Activated T-helper 1 cell treated with anti-CD3 and anti-CD28 coated beads, Interleukin-12 subunit alpha, Interleukin-12 subunit beta, Interleukin-2, Interleukin-4 antibody, amounts not matched to agents 30 ng/mL and 10 ng/mL and 1 ng/mL, durations not matched to agents 14 hours and 24 hours and 36 hours (primary cell): ENCODE data around the gene IGFL4. TPM values are rescaled to one million over a fixed set of nuclear protein-coding genes. Genes with fewer than 3 reads are reported as not detected.
A peak's percentile ranks its signal among the peaks of the same experiment; 100 is the strongest.

ENCODE experiments used
- DNase-seq: peaks from one replicate; pipeline ENCODE4 v3.0.0; 2021; ENCODE audit warnings: low spot score
- H3K27ac Mint-ChIP-seq: one replicate; pipeline ENCODE4 v1.8.0; 2021; ENCODE audit warnings: mild to moderate bottlenecking, mixed read lengths
- H3K27me3 Mint-ChIP-seq: one replicate; pipeline ENCODE4 v1.8.0; 2022; ENCODE audit warnings: mild to moderate bottlenecking, moderate library complexity, mixed read lengths; ENCODE audit not compliant: insufficient read depth
- H3K36me3 Mint-ChIP-seq: one replicate; pipeline ENCODE4 v1.8.0; 2021; ENCODE audit warnings: low read depth, mixed read lengths
- H3K4me1 Mint-ChIP-seq: one replicate; pipeline ENCODE4 v1.8.0; 2021; ENCODE audit warnings: low read depth, mixed read lengths
- H3K4me3 Mint-ChIP-seq: one replicate; pipeline ENCODE4 v1.8.0; 2021; ENCODE audit warnings: mild to moderate bottlenecking, moderate library complexity, mixed read lengths
- H3K9me3 Mint-ChIP-seq: one replicate; pipeline ENCODE4 v1.8.0; 2021; ENCODE audit warnings: mixed read lengths
- intact Hi-C: fragments of 100-400 bp; cut with micrococcal nuclease; formaldehyde crosslinking; loops from one replicate; pipeline ENCODE4 v1.15.1; 2024
- total RNA-seq: library from RNA; stranded (reverse); gene quantifications from 2 replicates; pipeline ENCODE4 v1.2.3, GENCODE V29; 2022

IGFL4 gene
- total RNA-seq, 1 donor from 2014 or later: not detected

GRCh38 chr19:46023311-46023779 is 17.5 kb downstream of the IGFL4 start:
- Mint-ChIP-seq H3K27me3 (peaks cover 13% of the 10 kb centered on the region), H3K4me1 (peaks cover 10% of the 10 kb centered on the region), H3K27ac (no peak overlapping the region), H3K4me3 (no peak overlapping the region), H3K9me3 (no peaks in the 10 kb centered on the region), H3K36me3 (no peaks in the 10 kb centered on the region)
- no peak for DNase-seq
- intact Hi-C loops: no loop called here

- H3K36me3 Mint-ChIP-seq: no peaks in the 10 kb centered on the region
- no peak within 1 kb of the TSS for H3K4me3 Mint-ChIP-seq
- no peak for DNase-seq
- peaks cover 13% of the 10 kb centered on the region for H3K27me3 Mint-ChIP-seq
- H3K9me3 Mint-ChIP-seq: no peaks in the 10 kb centered on the region
- H3K27ac Mint-ChIP-seq: no peak within 1 kb of the TSS
- intact Hi-C loops: no loop called here
- peaks cover 10% of the 10 kb centered on the region for H3K4me1 Mint-ChIP-seq
These were observed 18.1 kb downstream of the IGFL4 start, which contains the start of gene PGLYRP1 for GRCh38 chr19:46022431-46023310. TSS of gene PGLYRP1 (minus strand) at chr19:46023053. CDS start at chr19:46023021, 32 bp downstream.

GRCh38 chr19:46022061-46022430 is 18.8 kb downstream of the IGFL4 start:
- Mint-ChIP-seq H3K9me3 (no peaks in the 10 kb centered on the region), H3K27ac (no peak overlapping the region), H3K27me3 (peaks cover 13% of the 10 kb centered on the region), H3K36me3 (no peaks in the 10 kb centered on the region), H3K4me3 (no peak overlapping the region), H3K4me1 (peaks cover 10% of the 10 kb centered on the region)
- DNase-seq: no peak
- intact Hi-C loops: no loop called here

- no peak overlapping the region for H3K27ac Mint-ChIP-seq
- H3K27me3 Mint-ChIP-seq: peaks cover 13% of the 10 kb centered on the region
- no peaks in the 10 kb centered on the region for H3K36me3 Mint-ChIP-seq
- H3K9me3 Mint-ChIP-seq: no peaks in the 10 kb centered on the region
- H3K4me3 Mint-ChIP-seq: no peak overlapping the region
- DNase-seq: no peak
- intact Hi-C loops: no loop called here
- peaks cover 7% of the 10 kb centered on the region for H3K4me1 Mint-ChIP-seq
These were observed 19.2 kb downstream of the IGFL4 start for GRCh38 chr19:46021531-46022041.

- H3K4me3 Mint-ChIP-seq: no peak overlapping the region
- no peak overlapping the region for H3K27ac Mint-ChIP-seq
- H3K27me3 Mint-ChIP-seq: peaks cover 11% of the 10 kb centered on the region
- intact Hi-C loops: no loop called here
- no peaks in the 10 kb centered on the region for H3K9me3 Mint-ChIP-seq
- peaks cover 5% of the 10 kb centered on the region for H3K4me1 Mint-ChIP-seq
- no peak for DNase-seq
- H3K36me3 Mint-ChIP-seq: peaks cover 2% of the 10 kb centered on the region
These were observed 20.0 kb downstream of the IGFL4 start for GRCh38 chr19:46020819-46021125.

- H3K36me3 Mint-ChIP-seq: peaks cover 2% of the 10 kb centered on the region
- no peaks in the 10 kb centered on the region for H3K9me3 Mint-ChIP-seq
- peaks cover 14% of the 10 kb centered on the region for H3K4me1 Mint-ChIP-seq
- no peak overlapping the region for H3K27ac Mint-ChIP-seq
- peaks cover 19% of the 10 kb centered on the region for H3K27me3 Mint-ChIP-seq
- intact Hi-C loops: loop anchor here (5.0 kb wide), 4 partner anchors 92 to 242 kb away; partner anchors contain the start of genes FOXA3, MYPOP and SYMPK
- no peak for DNase-seq
- no peak overlapping the region for H3K4me3 Mint-ChIP-seq
These were observed 21.5 kb downstream of the IGFL4 start for GRCh38 chr19:46019270-46019669.

- Mint-ChIP-seq H3K4me3 (no peak overlapping the region), H3K4me1 (peaks cover 15% of the 10 kb centered on the region), H3K36me3 (peaks cover 2% of the 10 kb centered on the region), H3K9me3 (no peaks in the 10 kb centered on the region), H3K27me3 (peaks cover 17% of the 10 kb centered on the region), H3K27ac (no peak overlapping the region)
- DNase-seq: no peak
- intact Hi-C loops: loop anchor here (5.0 kb wide), 4 partner anchors 91 to 241 kb away; partner anchors contain the start of genes FOXA3, MYPOP and SYMPK
These were observed 22.0 kb downstream of the IGFL4 start for GRCh38 chr19:46018729-46019251.

- no peaks in the 10 kb centered on the region for H3K9me3 Mint-ChIP-seq
- no peak overlapping the region for H3K27ac Mint-ChIP-seq
- peaks cover 2% of the 10 kb centered on the region for H3K36me3 Mint-ChIP-seq
- peaks cover 15% of the 10 kb centered on the region for H3K4me1 Mint-ChIP-seq
- no peak overlapping the region for H3K4me3 Mint-ChIP-seq
- no peak for DNase-seq
- intact Hi-C loops: loop anchor here (5.0 kb wide), 4 partner anchors 91 to 241 kb away; partner anchors contain the start of genes FOXA3, MYPOP and SYMPK
- H3K27me3 Mint-ChIP-seq: peaks cover 15% of the 10 kb centered on the region
These were observed 22.7 kb downstream of the IGFL4 start for GRCh38 chr19:46017874-46018675.

GRCh38 chr19:46017095-46017429 is 23.7 kb downstream of the IGFL4 start:
- peaks cover 2% of the 10 kb centered on the region for H3K36me3 Mint-ChIP-seq
- intact Hi-C loops: loop anchor here (5.0 kb wide), 4 partner anchors 90 to 240 kb away; partner anchors contain the start of genes FOXA3, MYPOP and SYMPK

GRCh38 chr19:46016426-46017094 is 24.2 kb downstream of the IGFL4 start:
- Mint-ChIP-seq H3K4me3 (peak overlapping the region; percentile 89), H3K27ac (peak overlapping the region; percentile 78), H3K36me3 (peaks cover 2% of the 10 kb centered on the region)

More at GRCh38 chr19:46017095-46017429, 23.7 kb downstream of the IGFL4 start:
- H3K27me3 Mint-ChIP-seq: peaks cover 12% of the 10 kb centered on the region
- no peak for DNase-seq
- H3K4me1 Mint-ChIP-seq: peaks cover 15% of the 10 kb centered on the region
- peak overlapping the region; percentile 34 for H3K27ac Mint-ChIP-seq
- no peaks in the 10 kb centered on the region for H3K9me3 Mint-ChIP-seq
- H3K4me3 Mint-ChIP-seq: peak overlapping the region; percentile 60

GRCh38 chr19:46015687-46016425 is 24.9 kb downstream of the IGFL4 start:
- Mint-ChIP-seq H3K9me3 (no peaks in the 10 kb centered on the region), H3K27me3 (peaks cover 12% of the 10 kb centered on the region), H3K27ac (peak overlapping the region; percentile 78), H3K4me3 (peak overlapping the region; percentile 89), H3K4me1 (peaks cover 15% of the 10 kb centered on the region), H3K36me3 (peaks cover 2% of the 10 kb centered on the region)
- DNase-seq: peak; percentile 24
- intact Hi-C loops: loop anchor here (1.0 to 5.0 kb wide), 5 partner anchors 21 to 239 kb away; partner anchors contain the start of genes CCDC61, FOXA3, MYPOP and SYMPK

More at GRCh38 chr19:46016426-46017094, 24.2 kb downstream of the IGFL4 start:
- Mint-ChIP-seq H3K27me3 (peaks cover 12% of the 10 kb centered on the region), H3K9me3 (no peaks in the 10 kb centered on the region), H3K4me1 (peaks cover 15% of the 10 kb centered on the region)
- intact Hi-C loops: loop anchor here (1.0 to 5.0 kb wide), 5 partner anchors 21 to 239 kb away; partner anchors contain the start of genes CCDC61, FOXA3, MYPOP and SYMPK
- peak; percentile 74 for DNase-seq
